SU-DHL-6 (cell line): ENCODE data around the gene WDR46.

Source experiments
- H2AFZ ChIP-seq: fragments of 200-600 bp; sonication (generic); 2 replicates; pipeline ENCODE4 v1.6.1; 2014; ENCODE audit warnings: low read depth, mild to moderate bottlenecking, moderate library complexity, mixed read lengths, antibody characterized with exemption, low read length; ENCODE audit not compliant: severe bottlenecking
- H3F3A ChIP-seq: fragments of 200-600 bp; shearing (Covaris generic); 2 replicates; pipeline ENCODE4 v1.6.0; 2016; ENCODE audit warnings: antibody characterized with exemption, mild to moderate bottlenecking; ENCODE audit not compliant: insufficient read depth
- H3K27ac ChIP-seq: fragments of 200-600 bp; sonication (generic); 2 replicates; pipeline ENCODE4 v1.5.1; 2016; ENCODE audit warnings: low read depth, mild to moderate bottlenecking, low read length, moderate library complexity, mixed read lengths
- H3K27me3 ChIP-seq: fragments of 200-600 bp; sonication (generic), shearing (Covaris generic); 2 replicates; pipeline ENCODE4 v1.6.0; 2014; ENCODE audit warnings: mild to moderate bottlenecking, low read length
- H3K36me3 ChIP-seq: fragments of 200-600 bp; sonication (generic); 2 replicates; pipeline ENCODE4 v1.6.1; 2014; ENCODE audit warnings: mild to moderate bottlenecking, low read length, mixed read lengths
- H3K4me2 ChIP-seq: fragments of 300-600, 200-600 bp; shearing (Covaris generic), sonication (generic); 2 replicates; pipeline ENCODE4 v1.6.0; 2014; ENCODE audit warnings: low read length, low read depth, mild to moderate bottlenecking; ENCODE audit not compliant: poor library complexity, severe bottlenecking
- H3K4me3 ChIP-seq: fragments of 200-600 bp; sonication (generic); 2 replicates; pipeline ENCODE4 v1.5.1; 2014; ENCODE audit warnings: antibody characterized with exemption, low read length, mild to moderate bottlenecking, mixed read lengths; ENCODE audit not compliant: insufficient read depth, poor library complexity, severe bottlenecking
- H3K79me2 ChIP-seq: fragments of 200-600 bp; sonication (generic); 2 replicates; pipeline ENCODE4 v1.6.1; 2014; ENCODE audit warnings: mild to moderate bottlenecking, low read length, moderate library complexity; ENCODE audit not compliant: insufficient read depth
- H3K9ac ChIP-seq: fragments of 200-600 bp; sonication (generic); 2 replicates; pipeline ENCODE4 v1.7.0; 2014; ENCODE audit warnings: mild to moderate bottlenecking, low read length
- H3K9me2 ChIP-seq: fragments of 200-600 bp; sonication (generic); replicated peaks from 2 replicates; pipeline ENCODE4 v1.6.1; 2014; ENCODE audit warnings: low read length; ENCODE audit not compliant: insufficient read depth
- H3K9me3 ChIP-seq: fragments of 200-600 bp; sonication (generic); 2 replicates; pipeline ENCODE4 v1.6.1; 2014; ENCODE audit warnings: low read length, mixed read lengths; ENCODE audit not compliant: insufficient read depth
- H4K20me1 ChIP-seq: fragments of 200-600 bp; sonication (generic); 2 replicates; pipeline ENCODE4 v1.6.1; 2014; ENCODE audit warnings: low read depth, mild to moderate bottlenecking, antibody characterized with exemption, low read length, moderate library complexity, mixed read lengths
- EZH2phosphoT487 ChIP-seq: fragments of 200-600 bp; sonication (generic), shearing (Covaris generic); conservative IDR thresholded peaks from 2 replicates; pipeline ENCODE4 v1.6.1; 2018; ENCODE audit warnings: mild to moderate bottlenecking, antibody characterized with exemption, low read length, moderate library complexity, mixed read lengths
- TF ChIP-seq, protein P1 (sequence below): fragments of 200-600 bp; sonication (generic); IDR thresholded peaks from one replicate; pipeline ENCODE4 v1.5.1; 2017; ENCODE audit warnings: antibody characterized with exemption, mild to moderate bottlenecking, low read length, moderate library complexity; ENCODE audit not compliant: insufficient read depth, poor library complexity, severe bottlenecking

WDR46 gene

DNA sequence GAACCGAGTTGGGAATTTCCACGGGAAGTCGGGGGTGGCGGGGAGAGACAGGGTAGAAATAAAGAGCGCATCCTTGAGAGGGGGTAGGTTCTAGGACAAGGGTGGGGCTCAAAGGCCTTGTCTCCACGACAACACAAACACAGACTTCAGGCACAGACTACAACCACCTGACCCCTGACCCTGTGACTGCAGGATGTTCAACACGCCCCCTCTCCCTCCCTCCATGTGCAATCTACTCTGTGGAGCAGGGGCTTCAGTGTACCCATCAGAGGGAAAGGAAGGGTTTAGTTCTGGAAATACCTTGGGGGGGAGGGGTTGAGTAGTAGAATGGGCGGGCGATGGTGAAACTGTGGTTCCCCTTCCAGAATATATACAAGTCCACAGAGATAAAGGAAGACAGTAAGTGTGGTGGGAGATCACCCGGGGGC lies 25.5 kb upstream of the WDR46 start:
- Histone ChIP-seq H2AFZ (peak overlapping the region; percentile 12), H3K27me3 (no peaks in the 10 kb centered on the region), H3F3A (peaks cover 60% of the 10 kb centered on the region), H3K27ac (peak overlapping the region; percentile 94), H3K4me2 (peak overlapping the region; percentile 97), H3K4me3 (peak overlapping the region; percentile 95), H3K9me2 (no peaks in the 10 kb centered on the region), H3K79me2 (peaks cover 34% of the 10 kb centered on the region), H4K20me1 (no peaks in the 10 kb centered on the region), H3K9ac (peak overlapping the region; percentile 89), H3K36me3 (peaks cover 12% of the 10 kb centered on the region), H3K9me3 (no peaks in the 10 kb centered on the region)
- TF ChIP-seq, protein P1, sequence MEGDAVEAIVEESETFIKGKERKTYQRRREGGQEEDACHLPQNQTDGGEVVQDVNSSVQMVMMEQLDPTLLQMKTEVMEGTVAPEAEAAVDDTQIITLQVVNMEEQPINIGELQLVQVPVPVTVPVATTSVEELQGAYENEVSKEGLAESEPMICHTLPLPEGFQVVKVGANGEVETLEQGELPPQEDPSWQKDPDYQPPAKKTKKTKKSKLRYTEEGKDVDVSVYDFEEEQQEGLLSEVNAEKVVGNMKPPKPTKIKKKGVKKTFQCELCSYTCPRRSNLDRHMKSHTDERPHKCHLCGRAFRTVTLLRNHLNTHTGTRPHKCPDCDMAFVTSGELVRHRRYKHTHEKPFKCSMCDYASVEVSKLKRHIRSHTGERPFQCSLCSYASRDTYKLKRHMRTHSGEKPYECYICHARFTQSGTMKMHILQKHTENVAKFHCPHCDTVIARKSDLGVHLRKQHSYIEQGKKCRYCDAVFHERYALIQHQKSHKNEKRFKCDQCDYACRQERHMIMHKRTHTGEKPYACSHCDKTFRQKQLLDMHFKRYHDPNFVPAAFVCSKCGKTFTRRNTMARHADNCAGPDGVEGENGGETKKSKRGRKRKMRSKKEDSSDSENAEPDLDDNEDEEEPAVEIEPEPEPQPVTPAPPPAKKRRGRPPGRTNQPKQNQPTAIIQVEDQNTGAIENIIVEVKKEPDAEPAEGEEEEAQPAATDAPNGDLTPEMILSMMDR = no peak

DNA sequence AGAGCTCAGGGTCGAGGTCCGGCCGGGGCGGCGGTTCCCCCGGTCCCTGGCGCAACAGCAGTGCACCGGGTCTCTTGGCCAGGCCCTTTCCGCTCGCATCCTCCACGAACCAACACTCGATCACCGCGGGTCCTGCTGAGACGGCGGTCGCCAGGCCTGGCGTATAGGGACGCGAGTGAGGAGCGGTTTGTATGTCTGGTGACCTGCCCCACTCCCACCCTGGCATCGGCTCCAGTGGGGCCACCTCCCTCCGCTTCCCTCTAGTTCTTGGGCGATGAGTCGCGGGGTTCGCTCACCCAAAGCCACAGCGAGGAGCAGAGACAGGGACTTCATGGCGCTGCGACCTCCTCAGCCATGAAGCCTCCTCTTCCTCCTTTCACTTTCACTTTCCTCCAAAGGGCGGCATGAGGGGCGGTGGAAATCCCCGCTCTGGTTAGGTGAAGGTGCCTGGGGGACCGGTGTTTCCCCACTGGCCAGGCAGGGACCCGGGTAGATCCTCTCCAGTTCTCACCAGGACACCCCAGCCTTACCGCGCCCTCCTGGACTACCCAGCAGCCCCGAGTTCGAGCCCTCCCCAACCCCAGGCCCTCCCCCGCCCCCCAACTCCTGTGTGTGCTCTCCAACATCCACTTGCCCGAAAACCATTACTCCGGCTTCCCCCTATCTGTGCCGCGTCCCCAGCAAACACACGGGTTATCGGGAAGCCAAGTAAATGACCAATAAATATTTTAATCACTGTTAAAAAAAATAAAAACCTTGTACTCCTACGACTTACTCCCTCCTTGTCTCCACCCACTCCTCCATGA lies 24.9 kb upstream of the WDR46 start, which contains the start of gene TAPBP:
Gene TAPBP, minus strand, starts transcription at position 370 of the 806 bp plus-strand sequence. Its CDS starts 37 bp downstream, at position 333.
- Histone ChIP-seq H3K79me2 (peaks cover 36% of the 10 kb centered on the region), H2AFZ (peak within 1 kb of the TSS; percentile 37), H3K36me3 (peaks cover 7% of the 10 kb centered on the region)

DNA sequence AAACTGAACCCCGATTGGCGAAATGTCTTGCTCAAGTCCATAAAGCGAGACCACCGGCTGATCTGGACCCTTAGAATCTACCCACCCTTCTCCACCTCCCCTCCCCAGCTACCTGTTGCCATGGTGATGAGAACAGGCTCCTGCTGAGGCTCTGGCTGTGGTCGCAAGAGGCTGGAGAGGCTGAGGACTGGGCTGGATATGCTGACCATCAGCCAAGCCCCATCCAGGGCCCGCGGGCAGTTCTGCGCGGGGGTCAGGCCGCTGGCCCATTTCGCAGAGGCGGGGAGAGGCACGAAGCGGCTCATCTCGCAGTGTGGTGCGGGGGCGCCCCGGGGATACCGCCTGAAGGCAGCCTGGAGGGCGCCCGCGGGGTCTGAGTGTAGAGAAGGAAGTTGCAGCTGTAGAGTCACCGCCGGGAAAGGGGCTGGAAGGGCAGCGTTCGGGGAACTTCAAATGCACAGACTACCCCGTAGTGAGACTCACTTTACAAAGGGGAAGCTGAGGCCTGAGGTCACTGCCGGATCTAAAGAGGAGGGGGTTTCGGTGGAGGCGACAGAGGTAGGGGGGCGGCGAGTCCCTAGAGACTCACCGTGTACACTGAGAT lies 24.2 kb upstream of the WDR46 start:
- H2AFZ ChIP-seq = peak overlapping the region; percentile 37

More for the DNA sequence above, 24.9 kb upstream of the WDR46 start, which contains the start of gene TAPBP:
- Histone ChIP-seq H3K27me3 (no peaks in the 10 kb centered on the region), H3K9me3 (no peaks in the 10 kb centered on the region), H3K4me3 (peak within 1 kb of the TSS; percentile 95), H3K27ac (peak within 1 kb of the TSS; percentile 94), H3K9me2 (no peaks in the 10 kb centered on the region), H3K4me2 (peak within 1 kb of the TSS; percentile 97), H3K9ac (peak within 1 kb of the TSS; percentile 89), H3F3A (peaks cover 55% of the 10 kb centered on the region), H4K20me1 (no peaks in the 10 kb centered on the region)
- no peak for TF ChIP-seq EZH2phosphoT487
- TF ChIP-seq, protein P1 = no peak

More for the DNA sequence above, 24.2 kb upstream of the WDR46 start:
- Histone ChIP-seq H3K36me3 (peaks cover under 1% of the 10 kb centered on the region), H3K27me3 (no peaks in the 10 kb centered on the region), H3K79me2 (peaks cover 43% of the 10 kb centered on the region), H3K4me3 (peak overlapping the region; percentile 95), H3K9ac (peak overlapping the region; percentile 89), H3F3A (peaks cover 53% of the 10 kb centered on the region), H3K9me2 (no peaks in the 10 kb centered on the region), H3K9me3 (no peaks in the 10 kb centered on the region), H3K4me2 (peak overlapping the region; percentile 97), H3K27ac (peak overlapping the region; percentile 94), H4K20me1 (no peaks in the 10 kb centered on the region)
- TF ChIP-seq EZH2phosphoT487 = no peak
- TF ChIP-seq, protein P1 = no peak
